Mucosa of descending colon (tissue), 3 donors: Measurements from ENCODE around the gene GOSR2. TPM values are rescaled to one million over a fixed set of nuclear protein-coding genes. Genes with fewer than 3 reads are reported as not detected.
"Not testable (repeated sequence)": the region's sequence is repeated elsewhere in the genome, so short reads cannot be mapped to it uniquely, and the experiment has no call there.

Source experiments
- ATAC-seq: fragments of 200-7000 bp; cut with Tn5 transposase; one replicate; pipeline ENCODE4 v1.9.1; 2020; ENCODE audit warnings: mild to moderate bottlenecking, moderate library complexity
- DNase-seq, 3 donors: peaks; one replicate each; pipeline ENCODE4 v3.0.0-alpha.2; 2020
- H3K36me3 ChIP-seq: fragments of 200-600 bp; one replicate; pipeline ENCODE4 v1.8.0; 2021; ENCODE audit warnings: low read depth, mild to moderate bottlenecking
- H3K4me1 ChIP-seq: fragments of 200-600 bp; one replicate; pipeline ENCODE4 v1.8.0; 2021; ENCODE audit warnings: low read depth, mild to moderate bottlenecking
- H3K4me3 ChIP-seq: fragments of 200-600 bp; one replicate; pipeline ENCODE4 v1.8.0; 2021; ENCODE audit warnings: mild to moderate bottlenecking
- H3K9me3 ChIP-seq: fragments of 200-600 bp; one replicate; pipeline ENCODE4 v1.8.0; 2021; ENCODE audit warnings: mild to moderate bottlenecking
- intact Hi-C, 2 donors: fragments of 100-400 bp; cut with DNase I in 1 of 2; cut with micrococcal nuclease in 1 of 2; formaldehyde crosslinking; loops; one replicate each; pipeline versions ENCODE4 v1.11.0 to v1.11.1; 2022; cut with DNase I, micrococcal nuclease
- total RNA-seq, 3 donors: library from RNA; stranded (reverse); fragmentation: NEBNext Ultra II Directional in 2 of 3; extraction: Animal tissue kit (Norgen Biotek cat#: 25700) in 2 of 3; gene quantifications; one replicate each; pipeline versions ENCODE4 v1.2.1 to v1.2.4, GENCODE V29; 2021 to 2023
- TF ChIP-seq, protein P1 (sequence below): fragments of 200-600 bp; IDR thresholded peaks from one replicate; pipeline ENCODE4 v1.8.0; 2022; ENCODE audit warnings: antibody characterized with exemption, mild to moderate bottlenecking
- donor health status: DM: no; HTN: no; CAD: no; lungs with moderate emphysema.
- donor health status: DM: no; HTN: no; CAD: no.
- donor health status: DM: no; HTN: yes; CAD: no.

Gene GOSR2
- total RNA-seq, 3 donors from 2014 or later, result 53.7 to 56.5 (median 55.0) TPM

DNA sequence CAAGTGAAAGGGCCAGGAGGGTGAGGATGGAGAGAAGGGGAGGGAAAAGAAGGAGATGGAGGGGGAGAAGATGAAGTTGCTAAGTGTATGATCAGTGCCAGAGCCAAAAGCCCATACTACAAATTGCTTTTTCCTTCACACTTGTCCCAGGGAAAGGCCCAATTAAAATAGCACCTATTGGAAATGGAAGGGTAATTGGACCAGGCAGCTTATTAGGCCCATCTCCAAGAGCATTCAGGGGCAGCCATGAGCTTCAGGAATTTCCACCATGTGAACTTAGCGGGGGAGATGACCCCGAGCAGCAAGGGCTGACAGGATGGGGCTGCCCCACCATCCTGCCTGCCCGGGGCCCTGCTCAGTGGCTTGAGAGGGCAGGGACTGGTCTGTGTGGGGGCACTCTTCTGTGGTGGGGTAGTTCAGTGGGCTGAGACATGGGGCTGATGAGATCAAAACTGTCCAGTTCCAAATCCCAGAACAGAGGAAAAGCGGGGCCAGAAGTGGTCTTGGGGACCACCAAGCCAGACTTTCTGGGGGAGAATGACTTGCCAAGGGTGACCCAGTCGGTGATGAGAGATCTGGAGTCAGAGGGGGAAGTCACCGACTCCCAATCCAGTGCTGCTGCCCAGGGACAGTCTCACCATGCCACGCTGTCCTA lies 27.5 kb downstream of the GOSR2 start:
- H3K9me3 ChIP-seq, result no peaks in the 10 kb centered on the region
- DNase-seq, result no peak
- H3K4me1 ChIP-seq, result no peaks in the 10 kb centered on the region
- intact Hi-C loops, result no loop called here
- H3K4me3 ChIP-seq, result no peak overlapping the region
- no peaks in the 10 kb centered on the region for H3K36me3 ChIP-seq
- TF ChIP-seq, protein P1, sequence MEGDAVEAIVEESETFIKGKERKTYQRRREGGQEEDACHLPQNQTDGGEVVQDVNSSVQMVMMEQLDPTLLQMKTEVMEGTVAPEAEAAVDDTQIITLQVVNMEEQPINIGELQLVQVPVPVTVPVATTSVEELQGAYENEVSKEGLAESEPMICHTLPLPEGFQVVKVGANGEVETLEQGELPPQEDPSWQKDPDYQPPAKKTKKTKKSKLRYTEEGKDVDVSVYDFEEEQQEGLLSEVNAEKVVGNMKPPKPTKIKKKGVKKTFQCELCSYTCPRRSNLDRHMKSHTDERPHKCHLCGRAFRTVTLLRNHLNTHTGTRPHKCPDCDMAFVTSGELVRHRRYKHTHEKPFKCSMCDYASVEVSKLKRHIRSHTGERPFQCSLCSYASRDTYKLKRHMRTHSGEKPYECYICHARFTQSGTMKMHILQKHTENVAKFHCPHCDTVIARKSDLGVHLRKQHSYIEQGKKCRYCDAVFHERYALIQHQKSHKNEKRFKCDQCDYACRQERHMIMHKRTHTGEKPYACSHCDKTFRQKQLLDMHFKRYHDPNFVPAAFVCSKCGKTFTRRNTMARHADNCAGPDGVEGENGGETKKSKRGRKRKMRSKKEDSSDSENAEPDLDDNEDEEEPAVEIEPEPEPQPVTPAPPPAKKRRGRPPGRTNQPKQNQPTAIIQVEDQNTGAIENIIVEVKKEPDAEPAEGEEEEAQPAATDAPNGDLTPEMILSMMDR, result no peak
- ATAC-seq, result no peak

DNA sequence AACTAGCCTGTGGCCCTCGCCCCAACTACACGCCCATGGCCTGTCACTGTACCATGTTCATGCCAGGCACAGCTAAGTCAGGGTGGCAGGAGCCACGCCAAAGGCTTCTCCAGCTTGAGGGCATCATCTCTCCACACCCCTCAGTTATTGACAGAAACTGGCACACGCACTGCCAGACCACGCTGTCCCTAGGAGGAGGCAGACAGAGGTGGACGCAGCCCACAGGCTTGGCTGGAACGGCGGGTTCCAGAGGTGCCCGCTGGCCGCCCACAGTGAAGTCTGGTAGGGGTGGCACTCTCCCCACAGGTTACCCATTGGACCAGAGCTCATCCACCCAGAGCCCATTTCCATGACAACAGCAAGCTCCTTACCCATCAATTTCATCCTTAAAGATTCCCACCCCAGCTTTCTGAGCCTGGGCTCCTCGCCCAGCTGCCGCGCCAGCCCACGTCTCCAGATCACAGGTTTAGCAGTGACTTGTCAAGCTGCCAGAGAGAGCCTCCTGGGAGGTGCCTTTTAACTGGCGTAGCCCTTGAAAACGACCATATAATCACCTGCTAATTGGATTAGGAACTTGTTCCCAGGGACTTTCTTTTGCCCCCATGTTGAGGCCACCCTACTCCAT lies 28.1 kb downstream of the GOSR2 start:
- ATAC-seq (no peak), DNase-seq (no peak)
- Histone ChIP-seq H3K9me3 (no peaks in the 10 kb centered on the region), H3K4me1 (no peaks in the 10 kb centered on the region), H3K4me3 (no peak overlapping the region), H3K36me3 (no peaks in the 10 kb centered on the region)
- TF ChIP-seq, protein P1, result no peak
- intact Hi-C loops, result no loop called here

DNA sequence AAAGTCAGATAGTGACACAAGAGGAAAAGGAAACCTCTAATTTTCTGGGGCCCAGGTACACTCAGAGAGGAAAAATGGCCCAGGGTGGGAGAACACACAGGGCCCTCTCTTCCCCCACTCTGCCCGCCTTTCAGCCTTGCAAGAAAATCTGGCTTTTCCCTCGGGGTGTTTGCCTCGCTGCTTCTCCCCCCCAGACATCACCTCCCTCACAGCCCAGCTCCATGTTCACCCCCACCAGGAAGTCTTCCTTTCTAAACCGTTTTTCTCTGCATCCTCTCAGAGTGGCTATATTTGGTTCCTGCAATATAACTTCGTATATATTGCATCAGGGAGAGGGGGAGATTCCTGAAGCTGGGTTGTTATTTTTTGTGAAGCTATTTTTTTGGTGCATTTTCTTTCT lies 28.7 kb downstream of the GOSR2 start:
- TF ChIP-seq, protein P1, result no peak
- DNase-seq (no peak), ATAC-seq (no peak)
- Histone ChIP-seq H3K36me3 (no peaks in the 10 kb centered on the region), H3K4me3 (no peak overlapping the region), H3K9me3 (no peaks in the 10 kb centered on the region), H3K4me1 (no peaks in the 10 kb centered on the region)
- intact Hi-C loops, result no loop called here

DNA sequence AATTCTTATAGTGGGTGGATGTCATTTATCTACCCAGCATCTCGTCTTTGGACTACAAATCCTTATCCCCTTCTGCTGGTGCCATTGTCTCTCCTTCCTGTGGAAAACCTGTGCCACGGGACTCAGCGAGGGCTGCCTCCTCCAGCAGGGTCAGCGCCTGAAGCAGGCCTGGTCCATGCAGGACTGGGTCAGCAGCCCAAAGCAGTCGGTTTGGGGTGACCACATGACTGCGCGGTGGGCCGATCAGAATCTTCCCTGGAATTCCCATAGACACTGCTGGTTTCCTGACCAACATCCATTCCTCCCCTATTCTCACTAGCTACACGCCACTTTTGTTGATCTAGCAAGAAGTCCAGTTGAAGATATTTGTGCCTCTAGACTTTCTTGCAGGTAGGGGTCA lies 29.2 kb downstream of the GOSR2 start:
- Histone ChIP-seq H3K4me3 (no peak overlapping the region), H3K36me3 (no peaks in the 10 kb centered on the region), H3K4me1 (no peaks in the 10 kb centered on the region), H3K9me3 (no peaks in the 10 kb centered on the region)
- intact Hi-C loops, result no loop called here
- ATAC-seq (no peak), DNase-seq (no peak)
- TF ChIP-seq, protein P1, result no peak

DNA sequence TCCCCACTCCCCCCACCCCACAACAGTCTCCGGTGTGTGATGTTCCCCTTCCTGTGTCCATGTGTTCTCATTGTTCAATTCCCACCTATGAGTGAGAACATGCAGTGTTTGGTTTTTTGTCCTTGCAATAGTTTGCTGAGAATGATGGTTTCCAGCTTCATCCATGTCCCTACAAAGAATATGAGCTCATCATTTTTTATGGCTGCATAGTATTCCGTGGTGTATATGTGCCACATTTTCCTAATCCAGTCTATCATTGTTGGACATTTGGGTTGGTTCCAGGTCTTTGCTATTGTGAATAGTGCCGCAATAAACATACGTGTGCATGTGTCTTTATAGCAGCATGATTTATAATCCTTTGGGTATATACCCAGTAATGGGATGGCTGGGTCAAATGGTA lies 30.2 kb downstream of the GOSR2 start:
- H3K4me1 ChIP-seq, intact Hi-C loops, H3K4me3 ChIP-seq, H3K36me3 ChIP-seq, ATAC-seq, H3K9me3 ChIP-seq, DNase-seq: not testable (repeated sequence)

DNA sequence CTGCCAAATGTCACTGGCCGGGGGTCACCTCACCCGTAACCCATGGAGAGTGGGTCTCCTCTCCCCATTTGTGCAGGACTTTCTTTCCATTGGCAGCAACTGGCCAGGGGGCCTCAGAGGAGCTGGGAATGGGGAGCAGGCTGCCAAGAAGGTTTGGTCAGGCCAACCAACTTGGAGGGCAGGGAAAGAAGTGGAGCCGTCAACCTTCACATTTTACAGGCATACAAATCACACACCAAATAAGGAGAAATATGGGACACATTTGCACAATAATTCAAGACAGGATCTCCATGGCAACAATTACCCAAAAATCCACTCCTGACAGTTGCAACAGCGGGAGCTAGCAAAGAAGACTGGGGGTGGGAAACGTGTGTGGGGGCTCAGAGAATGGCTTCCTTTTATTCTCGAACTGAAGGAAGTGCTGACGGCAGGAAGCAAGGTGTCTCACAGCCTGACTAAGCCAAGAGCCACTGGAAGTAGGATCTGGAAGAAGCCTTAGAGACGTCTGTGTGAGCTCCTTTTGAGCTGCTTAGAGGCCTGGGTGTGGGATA lies 35.2 kb downstream of the GOSR2 start:
- no peaks in the 10 kb centered on the region for H3K4me1 ChIP-seq
- no peak overlapping the region for H3K4me3 ChIP-seq
- H3K36me3 ChIP-seq, result no peaks in the 10 kb centered on the region
- TF ChIP-seq, protein P1, result no peak
- H3K9me3 ChIP-seq, result no peaks in the 10 kb centered on the region
- intact Hi-C loops, result no loop called here
- DNase-seq, result no peak
- no peak for ATAC-seq
